Measurements from ENCODE around the gene PCDHGA8. TPM values are rescaled to one million over a fixed set of nuclear protein-coding genes. Genes with fewer than 3 reads are reported as not detected.
A peak's percentile ranks its signal among the peaks of the same experiment; 100 is the strongest.

Gene PCDHGA8
- total RNA-seq, 1 donor from 2014 or later, result 6.4 TPM

DNA sequence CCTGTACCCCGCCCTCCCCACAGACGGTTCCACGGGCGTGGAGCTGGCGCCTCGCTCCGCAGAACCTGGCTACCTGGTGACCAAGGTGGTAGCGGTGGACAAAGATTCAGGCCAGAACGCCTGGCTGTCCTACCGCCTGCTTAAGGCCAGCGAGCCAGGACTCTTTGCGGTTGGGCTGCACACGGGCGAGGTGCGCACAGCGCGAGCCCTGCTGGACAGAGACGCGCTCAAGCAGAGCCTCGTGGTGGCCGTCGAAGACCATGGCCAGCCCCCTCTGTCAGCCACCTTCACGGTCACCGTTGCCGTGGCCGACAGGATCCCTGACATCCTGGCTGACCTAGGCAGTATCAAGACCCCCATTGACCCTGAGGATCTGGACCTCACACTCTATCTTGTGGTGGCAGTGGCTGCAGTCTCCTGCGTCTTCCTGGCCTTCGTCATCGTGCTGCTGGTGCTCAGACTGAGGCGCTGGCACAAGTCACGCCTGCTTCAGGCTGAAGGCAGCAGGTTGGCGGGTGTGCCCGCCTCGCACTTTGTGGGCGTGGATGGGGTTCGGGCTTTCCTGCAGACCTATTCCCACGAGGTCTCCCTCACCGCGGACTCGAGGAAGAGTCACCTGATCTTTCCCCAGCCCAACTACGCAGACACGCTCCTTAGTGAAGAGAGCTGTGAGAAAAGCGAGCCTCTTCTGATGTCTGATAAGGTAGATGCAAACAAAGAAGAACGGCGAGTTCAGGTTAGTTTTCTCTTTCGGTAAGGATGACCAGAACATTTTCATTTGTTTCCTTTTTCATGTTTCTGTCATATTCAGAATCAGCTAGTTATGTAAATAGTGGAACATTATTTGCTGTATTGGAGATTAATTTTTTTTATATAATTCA lies 26.2 kb upstream of the PCDHGA8 start:
- intact Hi-C loops (cut with DNase I), result no loop called here
- DNase-seq (ENCODE audit: extremely low spot score in 2 of 2), result no peak
- Histone ChIP-seq H3K4me1 (no peaks in the 10 kb centered on the region), H3K36me3 (peaks cover 0 to 8% of the 10 kb centered on the region in 2 donors), H3K27ac (no peak overlapping the region), H3K9me3 (peaks cover 74% of the 10 kb centered on the region), H3K27me3 (no peaks in the 10 kb centered on the region), H3K4me3 (no peak overlapping the region)
- TF ChIP-seq, protein P1, sequence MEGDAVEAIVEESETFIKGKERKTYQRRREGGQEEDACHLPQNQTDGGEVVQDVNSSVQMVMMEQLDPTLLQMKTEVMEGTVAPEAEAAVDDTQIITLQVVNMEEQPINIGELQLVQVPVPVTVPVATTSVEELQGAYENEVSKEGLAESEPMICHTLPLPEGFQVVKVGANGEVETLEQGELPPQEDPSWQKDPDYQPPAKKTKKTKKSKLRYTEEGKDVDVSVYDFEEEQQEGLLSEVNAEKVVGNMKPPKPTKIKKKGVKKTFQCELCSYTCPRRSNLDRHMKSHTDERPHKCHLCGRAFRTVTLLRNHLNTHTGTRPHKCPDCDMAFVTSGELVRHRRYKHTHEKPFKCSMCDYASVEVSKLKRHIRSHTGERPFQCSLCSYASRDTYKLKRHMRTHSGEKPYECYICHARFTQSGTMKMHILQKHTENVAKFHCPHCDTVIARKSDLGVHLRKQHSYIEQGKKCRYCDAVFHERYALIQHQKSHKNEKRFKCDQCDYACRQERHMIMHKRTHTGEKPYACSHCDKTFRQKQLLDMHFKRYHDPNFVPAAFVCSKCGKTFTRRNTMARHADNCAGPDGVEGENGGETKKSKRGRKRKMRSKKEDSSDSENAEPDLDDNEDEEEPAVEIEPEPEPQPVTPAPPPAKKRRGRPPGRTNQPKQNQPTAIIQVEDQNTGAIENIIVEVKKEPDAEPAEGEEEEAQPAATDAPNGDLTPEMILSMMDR (IDR thresholded peaks at IDR 0.05), result no peak
- no peak for TF ChIP-seq POLR2AphosphoS5 (IDR thresholded peaks at IDR 0.05; ENCODE audit: insufficient read depth in 1 of 2, low read depth in 1 of 2)
- no peak for TF ChIP-seq POLR2A (IDR thresholded peaks at IDR 0.05)

DNA sequence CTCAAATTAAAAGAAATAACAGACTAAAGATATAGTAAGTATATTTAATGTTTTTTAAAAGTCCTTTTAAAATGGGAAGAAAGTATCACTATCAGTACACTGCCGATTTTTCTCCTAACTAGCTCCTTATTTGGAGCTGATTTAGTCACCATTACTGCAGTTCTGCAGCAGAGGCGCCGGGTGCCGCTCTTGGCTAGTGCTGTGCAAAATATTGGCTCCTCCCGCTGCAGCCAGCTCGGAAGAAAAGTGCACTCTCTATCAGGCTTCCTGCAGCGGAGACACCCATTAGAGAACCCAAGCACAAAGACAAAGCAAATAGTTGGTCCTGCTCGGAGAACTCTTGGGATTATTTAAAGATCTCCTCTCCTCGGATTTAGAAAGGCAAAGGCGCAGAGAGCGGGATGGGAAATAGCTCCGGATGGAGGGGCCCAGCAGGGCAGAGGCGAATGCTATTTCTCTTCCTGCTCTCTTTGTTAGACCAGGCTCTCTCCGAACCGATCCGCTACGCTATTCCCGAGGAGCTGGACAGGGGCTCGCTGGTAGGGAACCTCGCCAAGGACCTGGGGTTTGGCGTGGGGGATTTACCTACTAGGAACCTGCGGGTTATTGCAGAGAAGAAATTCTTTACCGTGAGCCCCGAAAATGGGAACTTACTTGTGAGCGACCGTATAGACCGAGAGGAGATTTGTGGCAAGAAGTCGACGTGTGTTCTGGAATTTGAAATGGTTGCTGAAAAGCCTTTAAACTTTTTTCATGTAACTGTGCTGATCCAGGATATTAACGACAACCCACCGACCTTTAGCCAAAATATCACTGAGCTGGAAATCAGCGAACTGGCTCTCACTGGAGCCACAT lies 22.2 kb upstream of the PCDHGA8 start, which contains the start of gene PCDHGB3:
PCDHGB3 (plus strand) TSS at position 249 of the 855 bp plus-strand sequence; CDS start at position 402, 153 bp downstream.
- peaks cover 0 to 15% of the 10 kb centered on the region in 2 donors for H3K36me3 ChIP-seq
- intact Hi-C loops (cut with DNase I), result no loop called here
- TF ChIP-seq, protein P1 (IDR thresholded peaks at IDR 0.05), result no peak
- TF ChIP-seq POLR2AphosphoS5 (IDR thresholded peaks at IDR 0.05; ENCODE audit: insufficient read depth in 1 of 2, low read depth in 1 of 2) (no peak), POLR2A (IDR thresholded peaks at IDR 0.05) (no peak)
- H3K27ac ChIP-seq, result no peak within 1 kb of the TSS
- no peaks in the 10 kb centered on the region for H3K27me3 ChIP-seq
- H3K4me3 ChIP-seq, result peak within 1 kb of the TSS; percentile 7 to 9
- peaks cover 87% of the 10 kb centered on the region for H3K9me3 ChIP-seq
- H3K4me1 ChIP-seq, result no peaks in the 10 kb centered on the region
- DNase-seq (ENCODE audit: extremely low spot score in 2 of 2), result no peak

DNA sequence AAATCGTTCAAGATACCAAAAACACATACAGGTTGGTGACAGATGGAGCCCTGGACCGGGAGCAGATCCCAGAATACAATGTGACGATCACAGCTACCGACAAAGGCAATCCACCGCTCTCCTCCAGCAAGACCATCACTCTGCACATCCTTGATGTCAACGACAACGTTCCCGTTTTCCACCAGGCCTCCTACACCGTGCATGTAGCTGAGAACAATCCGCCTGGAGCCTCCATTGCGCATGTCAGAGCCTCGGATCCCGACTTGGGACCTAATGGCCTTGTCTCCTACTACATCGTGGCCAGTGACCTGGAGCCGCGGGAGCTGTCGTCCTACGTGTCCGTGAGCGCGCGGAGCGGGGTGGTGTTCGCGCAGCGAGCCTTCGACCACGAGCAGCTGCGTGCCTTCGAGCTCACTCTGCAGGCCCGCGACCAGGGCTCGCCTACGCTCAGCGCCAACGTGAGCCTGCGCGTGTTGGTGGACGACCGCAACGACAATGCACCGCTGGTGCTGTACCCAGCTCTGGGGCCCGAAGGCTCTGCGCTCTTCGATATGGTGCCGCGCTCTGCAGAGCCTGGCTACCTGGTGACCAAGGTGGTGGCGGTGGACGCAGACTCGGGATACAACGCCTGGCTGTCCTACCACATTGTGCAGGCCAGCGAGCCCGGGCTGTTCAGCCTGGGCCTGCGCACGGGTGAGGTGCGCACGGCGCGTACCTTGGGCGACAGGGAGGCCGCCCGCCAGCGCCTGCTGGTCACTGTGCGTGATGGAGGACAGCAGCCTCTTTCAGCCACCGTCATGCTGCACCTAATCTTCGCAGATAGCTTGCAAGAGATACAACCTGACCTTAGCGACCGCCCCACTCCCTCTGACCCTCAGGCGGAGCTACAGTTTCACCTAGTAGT lies 20.6 kb upstream of the PCDHGA8 start:
- Histone ChIP-seq H3K36me3 (peaks cover 0 to 15% of the 10 kb centered on the region in 2 donors), H3K27me3 (no peaks in the 10 kb centered on the region), H3K4me1 (no peaks in the 10 kb centered on the region), H3K27ac (no peak overlapping the region), H3K9me3 (peaks cover 83% of the 10 kb centered on the region), H3K4me3 (no peak overlapping the region)
- no peak for DNase-seq (ENCODE audit: extremely low spot score in 2 of 2)
- intact Hi-C loops (cut with DNase I), result no loop called here
- TF ChIP-seq POLR2A (IDR thresholded peaks at IDR 0.05), result no peak
- TF ChIP-seq, protein P1 (IDR thresholded peaks at IDR 0.05), result no peak
- TF ChIP-seq POLR2AphosphoS5 (IDR thresholded peaks at IDR 0.05; ENCODE audit: insufficient read depth in 1 of 2, low read depth in 1 of 2), result no peak

DNA sequence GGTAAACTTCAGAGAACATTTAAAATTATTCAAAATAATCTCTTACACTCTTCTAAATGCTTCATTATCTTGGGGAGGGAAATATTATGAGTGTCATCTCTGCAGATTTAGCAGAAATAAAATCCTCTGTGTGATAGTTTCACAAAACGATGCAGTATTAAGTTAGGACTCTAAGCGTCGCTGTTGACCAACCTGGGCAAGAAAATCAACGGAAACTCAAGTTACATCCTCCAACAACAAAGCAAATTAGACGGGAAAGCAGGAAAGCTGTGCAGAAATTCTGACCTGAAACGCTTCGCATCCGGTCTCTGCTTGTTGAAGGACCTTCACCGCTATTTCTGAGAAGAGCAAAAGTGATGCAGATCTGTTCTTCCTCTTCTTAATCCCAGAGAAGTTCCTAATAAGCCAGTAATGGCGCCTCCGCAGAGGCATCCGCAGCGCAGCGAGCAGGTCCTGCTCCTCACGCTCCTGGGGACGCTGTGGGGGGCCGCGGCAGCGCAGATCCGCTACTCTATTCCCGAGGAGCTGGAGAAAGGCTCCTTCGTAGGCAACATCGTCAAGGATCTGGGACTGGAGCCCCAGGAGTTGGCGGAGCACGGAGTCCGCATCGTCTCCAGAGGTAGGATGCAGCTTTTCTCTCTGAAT lies 18.6 kb upstream of the PCDHGA8 start, which contains the start of gene PCDHGA6:
PCDHGA6 (plus strand) TSS at position 219 of the 645 bp plus-strand sequence; CDS start at position 412, 193 bp downstream.
- peaks cover 87% of the 10 kb centered on the region for H3K9me3 ChIP-seq
- intact Hi-C loops (cut with DNase I), result no loop called here
- peaks cover 0 to 15% of the 10 kb centered on the region in 2 donors for H3K36me3 ChIP-seq
- no peak within 1 kb of the TSS for H3K27ac ChIP-seq
- peak within 1 kb of the TSS; percentile 1 to 26 for H3K4me3 ChIP-seq
- no peaks in the 10 kb centered on the region for H3K27me3 ChIP-seq
- TF ChIP-seq POLR2A (IDR thresholded peaks at IDR 0.05), result no peak
- peak in 1 of 2 donors; percentile 15 for TF ChIP-seq POLR2AphosphoS5 (IDR thresholded peaks at IDR 0.05; ENCODE audit: insufficient read depth in 1 of 2, low read depth in 1 of 2)
- TF ChIP-seq, protein P1 (IDR thresholded peaks at IDR 0.05), result peak in 1 of 3 experiments; percentile 8
- no peak for DNase-seq (ENCODE audit: extremely low spot score in 2 of 2)
- H3K4me1 ChIP-seq, result no peaks in the 10 kb centered on the region
